ENCODE data around the gene RCAN3.

DNA sequence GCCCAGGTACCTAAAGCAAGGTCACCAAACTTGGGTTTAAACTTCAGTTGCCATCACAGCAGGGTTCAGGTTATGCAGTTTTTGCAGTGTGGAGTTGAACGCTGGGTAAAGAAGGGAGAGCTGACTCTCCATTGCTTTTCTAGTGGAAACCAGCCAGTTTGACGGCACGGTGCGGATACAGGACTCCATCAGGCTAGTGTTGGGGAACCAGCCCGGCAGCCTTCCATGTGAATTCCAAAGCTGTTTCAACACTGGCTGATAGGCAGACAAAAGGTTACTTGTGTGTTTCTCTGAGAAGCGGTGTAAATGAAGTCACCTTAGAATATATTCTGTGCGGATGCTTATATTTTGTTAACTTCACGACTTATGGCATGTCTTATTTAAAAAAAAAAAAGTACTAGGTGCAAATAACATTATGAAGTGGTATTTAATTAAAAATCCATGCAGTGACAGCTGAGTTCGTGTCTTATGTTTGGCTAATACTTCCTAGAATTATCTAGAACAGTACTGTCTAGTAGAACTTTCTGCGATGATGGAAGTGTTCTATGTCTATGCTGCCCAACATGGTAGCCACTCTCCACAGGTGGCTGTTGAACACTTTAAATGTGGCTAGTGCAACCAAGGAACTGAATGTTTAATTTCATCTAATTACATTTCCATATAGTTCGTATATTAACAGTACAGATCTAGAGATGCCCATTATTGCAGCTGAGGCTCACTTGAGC, 29.9 kb upstream of the RCAN3 start:
- TF ChIP-seq JUND (IDR thresholded peaks at IDR 0.05; ENCODE audit: low read depth, low read length) (no peak), YY1 (IDR thresholded peaks at IDR 0.05; ENCODE audit: low read depth, low read length) (no peak), ZNF274 (IDR thresholded peaks at IDR 0.05; ENCODE audit: insufficient read depth, insufficient read length) (no peak), NR2F1 (conservative IDR thresholded peaks at IDR 0.05) (no peak), POLR2AphosphoS5 (IDR thresholded peaks at IDR 0.05; ENCODE audit: low read length) (no peak), RELB (IDR thresholded peaks at IDR 0.05; ENCODE audit: low read depth) (no peak), ETV6 (conservative IDR thresholded peaks at IDR 0.05 in 1 of 2, IDR thresholded peaks at IDR 0.05 in 1 of 2; ENCODE audit: borderline replicate concordance in 1 of 2, low read depth in 1 of 2) (no peak)
- TF ChIP-seq, protein P1, sequence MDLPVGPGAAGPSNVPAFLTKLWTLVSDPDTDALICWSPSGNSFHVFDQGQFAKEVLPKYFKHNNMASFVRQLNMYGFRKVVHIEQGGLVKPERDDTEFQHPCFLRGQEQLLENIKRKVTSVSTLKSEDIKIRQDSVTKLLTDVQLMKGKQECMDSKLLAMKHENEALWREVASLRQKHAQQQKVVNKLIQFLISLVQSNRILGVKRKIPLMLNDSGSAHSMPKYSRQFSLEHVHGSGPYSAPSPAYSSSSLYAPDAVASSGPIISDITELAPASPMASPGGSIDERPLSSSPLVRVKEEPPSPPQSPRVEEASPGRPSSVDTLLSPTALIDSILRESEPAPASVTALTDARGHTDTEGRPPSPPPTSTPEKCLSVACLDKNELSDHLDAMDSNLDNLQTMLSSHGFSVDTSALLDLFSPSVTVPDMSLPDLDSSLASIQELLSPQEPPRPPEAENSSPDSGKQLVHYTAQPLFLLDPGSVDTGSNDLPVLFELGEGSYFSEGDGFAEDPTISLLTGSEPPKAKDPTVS (IDR thresholded peaks at IDR 0.05; ENCODE audit: low read depth, low read length) = no peak

All from GM12878 (cell line).